IMR-90 (cell line): ENCODE measurements around the gene CCDC88A.

Source experiments
- CTCF ChIP-seq: conservative IDR thresholded peaks from 2 replicates; pipeline ENCODE4 v1.5.1; 2012; ENCODE audit warnings: mild to moderate bottlenecking, low read depth, low read length, improper control_type of control experiment
- MAFK ChIP-seq: IDR thresholded peaks from 2 replicates; pipeline ENCODE4 v1.6.1; 2012; ENCODE audit warnings: low read depth, low read length, improper control_type of control experiment
- MAZ ChIP-seq: IDR thresholded peaks from 2 replicates; pipeline ENCODE4 v1.6.1; 2012; ENCODE audit warnings: low read depth, mild to moderate bottlenecking, low read length, improper control_type of control experiment, moderate library complexity, borderline replicate concordance
- MXI1 ChIP-seq: IDR thresholded peaks from 2 replicates; pipeline ENCODE4 v1.6.1; 2012; ENCODE audit warnings: low read depth, mild to moderate bottlenecking, low read length, moderate library complexity, borderline replicate concordance
- POLR2A ChIP-seq: IDR thresholded peaks from 2 replicates; pipeline ENCODE4 v1.6.1; 2012; ENCODE audit warnings: mild to moderate bottlenecking, low read depth, low read length
- RAD21 ChIP-seq: IDR thresholded peaks from 2 replicates; pipeline ENCODE4 v1.6.1; 2012; ENCODE audit warnings: low read length, improper control_type of control experiment
- RCOR1 ChIP-seq: IDR thresholded peaks from 2 replicates; pipeline ENCODE4 v1.6.1; 2012; ENCODE audit warnings: mild to moderate bottlenecking, low read length, improper control_type of control experiment; ENCODE audit not compliant: insufficient replicate concordance
- TF ChIP-seq, protein P1 (sequence below): fragments of 150-350 bp; IDR thresholded peaks from 2 replicates; pipeline ENCODE4 v1.6.1; 2017; ENCODE audit warnings: mild to moderate bottlenecking, antibody characterized with exemption, low read length, low read depth

- TF ChIP-seq MAZ, result no peak
- TF ChIP-seq, protein P1, sequence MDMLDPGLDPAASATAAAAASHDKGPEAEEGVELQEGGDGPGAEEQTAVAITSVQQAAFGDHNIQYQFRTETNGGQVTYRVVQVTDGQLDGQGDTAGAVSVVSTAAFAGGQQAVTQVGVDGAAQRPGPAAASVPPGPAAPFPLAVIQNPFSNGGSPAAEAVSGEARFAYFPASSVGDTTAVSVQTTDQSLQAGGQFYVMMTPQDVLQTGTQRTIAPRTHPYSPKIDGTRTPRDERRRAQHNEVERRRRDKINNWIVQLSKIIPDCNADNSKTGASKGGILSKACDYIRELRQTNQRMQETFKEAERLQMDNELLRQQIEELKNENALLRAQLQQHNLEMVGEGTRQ, result no peak
- no peak for TF ChIP-seq CTCF
- TF ChIP-seq RAD21, result no peak
- no peak for TF ChIP-seq RCOR1
- TF ChIP-seq MAFK, result no peak
- no peak for TF ChIP-seq POLR2A
- no peak for TF ChIP-seq MXI1
Measured at GRCh38 chr2:55395724-55396605, 23.7 kb downstream of the CCDC88A start.
